ENCODE measurements around the gene CCL3.
"Not testable (repeated sequence)": the region's sequence is repeated elsewhere in the genome, so short reads cannot be mapped to it uniquely, and the experiment has no call there.

DNA sequence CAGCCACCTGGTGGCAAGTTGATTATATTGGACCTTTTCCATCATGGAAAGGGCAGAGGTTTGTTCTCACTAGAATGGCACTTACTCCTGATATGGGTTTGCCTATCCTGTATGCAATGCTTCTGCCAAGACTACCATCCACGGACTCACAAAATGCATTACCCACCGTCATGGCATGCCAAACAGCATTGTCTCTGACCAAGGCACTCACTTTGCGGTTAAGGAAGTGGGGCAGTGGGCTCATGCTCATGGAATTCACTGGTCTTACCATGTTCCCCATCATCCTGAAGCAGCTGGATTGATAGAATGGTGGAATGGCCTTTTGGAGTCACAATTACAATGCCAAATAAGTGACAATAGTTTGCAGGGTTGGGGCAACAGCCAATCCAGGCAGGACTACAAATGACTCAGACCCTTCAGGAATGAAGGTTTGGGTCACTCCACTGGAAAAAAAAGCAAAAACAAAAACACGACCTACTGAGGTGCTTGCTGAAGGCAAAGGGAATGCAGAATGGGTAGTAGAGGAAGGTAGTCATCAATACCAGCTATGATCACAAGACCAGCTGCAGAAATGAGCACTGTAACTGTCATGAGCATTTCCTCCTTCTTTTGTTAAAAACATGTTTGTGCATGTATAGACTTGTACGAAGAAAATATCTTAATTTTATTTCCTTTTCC is 25.2 kb upstream of the CCL3 start:
- TF ChIP-seq, protein P1, sequence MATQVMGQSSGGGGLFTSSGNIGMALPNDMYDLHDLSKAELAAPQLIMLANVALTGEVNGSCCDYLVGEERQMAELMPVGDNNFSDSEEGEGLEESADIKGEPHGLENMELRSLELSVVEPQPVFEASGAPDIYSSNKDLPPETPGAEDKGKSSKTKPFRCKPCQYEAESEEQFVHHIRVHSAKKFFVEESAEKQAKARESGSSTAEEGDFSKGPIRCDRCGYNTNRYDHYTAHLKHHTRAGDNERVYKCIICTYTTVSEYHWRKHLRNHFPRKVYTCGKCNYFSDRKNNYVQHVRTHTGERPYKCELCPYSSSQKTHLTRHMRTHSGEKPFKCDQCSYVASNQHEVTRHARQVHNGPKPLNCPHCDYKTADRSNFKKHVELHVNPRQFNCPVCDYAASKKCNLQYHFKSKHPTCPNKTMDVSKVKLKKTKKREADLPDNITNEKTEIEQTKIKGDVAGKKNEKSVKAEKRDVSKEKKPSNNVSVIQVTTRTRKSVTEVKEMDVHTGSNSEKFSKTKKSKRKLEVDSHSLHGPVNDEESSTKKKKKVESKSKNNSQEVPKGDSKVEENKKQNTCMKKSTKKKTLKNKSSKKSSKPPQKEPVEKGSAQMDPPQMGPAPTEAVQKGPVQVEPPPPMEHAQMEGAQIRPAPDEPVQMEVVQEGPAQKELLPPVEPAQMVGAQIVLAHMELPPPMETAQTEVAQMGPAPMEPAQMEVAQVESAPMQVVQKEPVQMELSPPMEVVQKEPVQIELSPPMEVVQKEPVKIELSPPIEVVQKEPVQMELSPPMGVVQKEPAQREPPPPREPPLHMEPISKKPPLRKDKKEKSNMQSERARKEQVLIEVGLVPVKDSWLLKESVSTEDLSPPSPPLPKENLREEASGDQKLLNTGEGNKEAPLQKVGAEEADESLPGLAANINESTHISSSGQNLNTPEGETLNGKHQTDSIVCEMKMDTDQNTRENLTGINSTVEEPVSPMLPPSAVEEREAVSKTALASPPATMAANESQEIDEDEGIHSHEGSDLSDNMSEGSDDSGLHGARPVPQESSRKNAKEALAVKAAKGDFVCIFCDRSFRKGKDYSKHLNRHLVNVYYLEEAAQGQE (IDR thresholded peaks at IDR 0.05; ENCODE audit: insufficient read depth in 1 of 2, low read depth in 2 of 2, low read length in 1 of 2), result not testable (repeated sequence)
- TF ChIP-seq, protein P2, sequence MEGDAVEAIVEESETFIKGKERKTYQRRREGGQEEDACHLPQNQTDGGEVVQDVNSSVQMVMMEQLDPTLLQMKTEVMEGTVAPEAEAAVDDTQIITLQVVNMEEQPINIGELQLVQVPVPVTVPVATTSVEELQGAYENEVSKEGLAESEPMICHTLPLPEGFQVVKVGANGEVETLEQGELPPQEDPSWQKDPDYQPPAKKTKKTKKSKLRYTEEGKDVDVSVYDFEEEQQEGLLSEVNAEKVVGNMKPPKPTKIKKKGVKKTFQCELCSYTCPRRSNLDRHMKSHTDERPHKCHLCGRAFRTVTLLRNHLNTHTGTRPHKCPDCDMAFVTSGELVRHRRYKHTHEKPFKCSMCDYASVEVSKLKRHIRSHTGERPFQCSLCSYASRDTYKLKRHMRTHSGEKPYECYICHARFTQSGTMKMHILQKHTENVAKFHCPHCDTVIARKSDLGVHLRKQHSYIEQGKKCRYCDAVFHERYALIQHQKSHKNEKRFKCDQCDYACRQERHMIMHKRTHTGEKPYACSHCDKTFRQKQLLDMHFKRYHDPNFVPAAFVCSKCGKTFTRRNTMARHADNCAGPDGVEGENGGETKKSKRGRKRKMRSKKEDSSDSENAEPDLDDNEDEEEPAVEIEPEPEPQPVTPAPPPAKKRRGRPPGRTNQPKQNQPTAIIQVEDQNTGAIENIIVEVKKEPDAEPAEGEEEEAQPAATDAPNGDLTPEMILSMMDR (IDR thresholded peaks at IDR 0.05), result not testable (repeated sequence)
- TF ChIP-seq SIN3A (IDR thresholded peaks at IDR 0.05; ENCODE audit: borderline replicate concordance, insufficient read depth, low read depth, low read length); POLR2AphosphoS5 (IDR thresholded peaks at IDR 0.05; ENCODE audit: low read depth, low read length): not testable (repeated sequence)

Data from Panc1 (cell line).